GM12892 (cell line): Measurements from ENCODE around the gene CLN6.

Experiments
- POLR2A ChIP-seq: IDR thresholded peaks from 2 replicates; pipeline ENCODE4 v1.6.1; 2011; ENCODE audit warnings: low read depth, low read length, control low read depth
- POLR2AphosphoS5 ChIP-seq: IDR thresholded peaks from 2 replicates; pipeline ENCODE4 v1.6.1; 2011; ENCODE audit warnings: low read depth, low read length, control low read depth

- TF ChIP-seq POLR2AphosphoS5 (no peak), POLR2A (no peak)
Observed at GRCh38 chr15:68218847-68219798, 10.4 kb downstream of the CLN6 start.
